Measurements from ENCODE around the gene PDLIM1. TPM values are rescaled to one million over a fixed set of nuclear protein-coding genes. Genes with fewer than 3 reads are reported as not detected.

Gene PDLIM1
- total RNA-seq, 1 experiment from 2014 or later, result 98.1 TPM

DNA sequence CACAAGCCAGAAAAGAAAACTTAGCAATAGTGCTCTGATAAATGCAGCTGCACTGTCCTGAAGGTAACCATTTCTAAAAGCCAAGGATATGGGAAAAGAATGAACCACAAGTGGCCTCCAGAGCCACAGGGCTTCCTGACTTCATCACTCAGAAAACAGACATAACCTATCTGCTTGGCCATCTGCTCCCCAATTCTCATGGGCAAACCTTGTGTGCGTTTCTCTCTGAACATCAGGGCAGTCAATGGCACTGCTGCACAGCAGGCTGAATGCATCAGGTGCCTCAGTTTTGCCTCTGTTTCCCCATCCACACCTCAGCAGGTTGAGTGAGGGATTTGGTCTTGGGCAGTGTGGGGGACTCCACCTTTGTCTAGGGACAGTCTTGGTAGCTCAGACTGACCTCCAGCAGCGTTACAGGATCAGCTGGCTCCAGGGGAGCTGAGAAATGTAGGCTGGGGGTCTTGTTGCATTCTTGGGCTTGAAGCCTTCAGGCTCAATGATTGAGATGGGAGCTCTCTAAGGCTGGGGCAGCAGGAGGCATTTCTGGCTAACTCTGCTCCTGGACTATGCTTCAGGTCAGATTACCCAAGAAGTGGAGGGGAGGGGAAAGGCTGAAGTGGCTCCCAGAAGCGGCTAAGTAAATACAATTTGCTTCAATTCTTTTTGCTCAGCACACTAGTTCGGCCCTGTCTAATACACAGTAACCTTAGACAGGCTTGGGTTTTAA is 23.6 kb upstream of the PDLIM1 start:
- Mint-ChIP-seq H3K27me3 (ENCODE audit: insufficient read depth, unreplicated experiment) (peaks cover 12% of the 10 kb centered on the region), H3K4me3 (ENCODE audit: unreplicated experiment) (no peak overlapping the region)
- CTCF ChIA-PET, result interaction anchor here (1.0 kb wide), 1 partner anchor 61 kb away, joined by 4 read pairs; no protein-coding TSS in a partner anchor

DNA sequence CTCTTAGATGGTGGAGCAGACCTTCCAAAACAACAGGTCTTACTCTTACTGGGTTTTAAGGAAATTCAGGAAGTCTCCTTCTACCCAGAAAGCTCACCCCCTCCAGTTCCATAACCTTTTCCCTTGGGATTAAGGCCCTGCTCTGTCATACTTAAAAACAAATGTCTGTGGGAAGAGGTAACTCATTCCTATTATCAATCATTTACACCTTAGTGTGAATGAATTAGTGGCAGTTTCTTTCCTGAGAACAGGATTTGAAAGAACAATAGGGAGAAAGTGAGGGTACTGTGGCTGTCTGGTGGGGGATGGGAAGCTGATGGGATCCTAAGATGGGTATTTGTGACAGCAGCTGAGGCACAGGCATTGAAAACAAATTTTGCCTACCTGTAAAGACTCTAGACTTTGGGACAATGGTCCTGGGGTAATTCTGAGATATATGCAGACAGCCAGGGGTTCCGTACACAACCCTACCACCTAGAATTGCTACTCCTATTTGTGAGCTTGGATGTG is 22.2 kb upstream of the PDLIM1 start:
- CTCF ChIA-PET, result interaction anchor here (0.7 to 1.0 kb wide), 3 partner anchors 26 to 698 kb away, joined by 3 read pairs; no protein-coding TSS in a partner anchor

More for the DNA sequence above, 23.6 kb upstream of the PDLIM1 start:
- BruUV-seq (replicated peaks), result no TSS peak
- no peak for DNase-seq (ENCODE audit: unreplicated experiment)
- Mint-ChIP-seq H3K9me3 (ENCODE audit: unreplicated experiment) (no peaks in the 10 kb centered on the region), H3K27ac (ENCODE audit: low read depth, unreplicated experiment) (no peak overlapping the region), H3K36me3 (ENCODE audit: insufficient read depth, unreplicated experiment) (no peaks in the 10 kb centered on the region), H3K4me1 (ENCODE audit: insufficient read depth, unreplicated experiment) (peaks cover 12% of the 10 kb centered on the region)
- TF ChIP-seq, protein P1, sequence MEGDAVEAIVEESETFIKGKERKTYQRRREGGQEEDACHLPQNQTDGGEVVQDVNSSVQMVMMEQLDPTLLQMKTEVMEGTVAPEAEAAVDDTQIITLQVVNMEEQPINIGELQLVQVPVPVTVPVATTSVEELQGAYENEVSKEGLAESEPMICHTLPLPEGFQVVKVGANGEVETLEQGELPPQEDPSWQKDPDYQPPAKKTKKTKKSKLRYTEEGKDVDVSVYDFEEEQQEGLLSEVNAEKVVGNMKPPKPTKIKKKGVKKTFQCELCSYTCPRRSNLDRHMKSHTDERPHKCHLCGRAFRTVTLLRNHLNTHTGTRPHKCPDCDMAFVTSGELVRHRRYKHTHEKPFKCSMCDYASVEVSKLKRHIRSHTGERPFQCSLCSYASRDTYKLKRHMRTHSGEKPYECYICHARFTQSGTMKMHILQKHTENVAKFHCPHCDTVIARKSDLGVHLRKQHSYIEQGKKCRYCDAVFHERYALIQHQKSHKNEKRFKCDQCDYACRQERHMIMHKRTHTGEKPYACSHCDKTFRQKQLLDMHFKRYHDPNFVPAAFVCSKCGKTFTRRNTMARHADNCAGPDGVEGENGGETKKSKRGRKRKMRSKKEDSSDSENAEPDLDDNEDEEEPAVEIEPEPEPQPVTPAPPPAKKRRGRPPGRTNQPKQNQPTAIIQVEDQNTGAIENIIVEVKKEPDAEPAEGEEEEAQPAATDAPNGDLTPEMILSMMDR (IDR thresholded peaks at IDR 0.05; ENCODE audit: unreplicated experiment), result no peak
- intact Hi-C loops (cut with micrococcal nuclease), result no loop called here
- POLR2A ChIA-PET, result no interaction called here

GRCh38 chr10:95312257-95312656 is 21.5 kb upstream of the PDLIM1 start:
- CTCF ChIA-PET, result interaction anchor here (1.0 kb wide), 1 partner anchor 27 kb away, joined by 3 read pairs; no protein-coding TSS in a partner anchor
- POLR2A ChIA-PET, result no interaction called here
- peak; percentile 49 for DNase-seq (ENCODE audit: unreplicated experiment)
- Mint-ChIP-seq H3K4me1 (ENCODE audit: insufficient read depth, unreplicated experiment) (peaks cover 27% of the 10 kb centered on the region), H3K36me3 (ENCODE audit: insufficient read depth, unreplicated experiment) (no peaks in the 10 kb centered on the region), H3K27ac (ENCODE audit: low read depth, unreplicated experiment) (no peak overlapping the region), H3K27me3 (ENCODE audit: insufficient read depth, unreplicated experiment) (peaks cover 12% of the 10 kb centered on the region), H3K4me3 (ENCODE audit: unreplicated experiment) (no peak overlapping the region), H3K9me3 (ENCODE audit: unreplicated experiment) (no peaks in the 10 kb centered on the region)
- TF ChIP-seq, protein P1 (IDR thresholded peaks at IDR 0.05; ENCODE audit: unreplicated experiment), result no peak
- no TSS peak for BruUV-seq (replicated peaks)
- intact Hi-C loops (cut with micrococcal nuclease), result no loop called here

More for the DNA sequence above, 22.2 kb upstream of the PDLIM1 start:
- Mint-ChIP-seq H3K4me1 (ENCODE audit: insufficient read depth, unreplicated experiment) (peaks cover 25% of the 10 kb centered on the region), H3K9me3 (ENCODE audit: unreplicated experiment) (no peaks in the 10 kb centered on the region), H3K36me3 (ENCODE audit: insufficient read depth, unreplicated experiment) (no peaks in the 10 kb centered on the region), H3K27me3 (ENCODE audit: insufficient read depth, unreplicated experiment) (peaks cover 12% of the 10 kb centered on the region), H3K4me3 (ENCODE audit: unreplicated experiment) (no peak overlapping the region), H3K27ac (ENCODE audit: low read depth, unreplicated experiment) (no peak overlapping the region)
- TF ChIP-seq, protein P1 (IDR thresholded peaks at IDR 0.05; ENCODE audit: unreplicated experiment), result no peak
- no peak for DNase-seq (ENCODE audit: unreplicated experiment)
- intact Hi-C loops (cut with micrococcal nuclease), result no loop called here
- no TSS peak for BruUV-seq (replicated peaks)
- POLR2A ChIA-PET, result no interaction called here

- DNase-seq (ENCODE audit: unreplicated experiment), result no peak
- H3K27ac Mint-ChIP-seq (ENCODE audit: low read depth, unreplicated experiment), result no peak overlapping the region
- ChIA-PET POLR2A (no interaction called here), CTCF (no interaction called here)
- no TSS peak for BruUV-seq (replicated peaks)
- H3K4me3 Mint-ChIP-seq (ENCODE audit: unreplicated experiment), result no peak overlapping the region
- TF ChIP-seq, protein P1 (IDR thresholded peaks at IDR 0.05; ENCODE audit: unreplicated experiment), result no peak
- H3K27me3 Mint-ChIP-seq (ENCODE audit: insufficient read depth, unreplicated experiment), result peaks cover 12% of the 10 kb centered on the region
- H3K36me3 Mint-ChIP-seq (ENCODE audit: insufficient read depth, unreplicated experiment), result no peaks in the 10 kb centered on the region
- intact Hi-C loops (cut with micrococcal nuclease), result loop anchor here (2.0 to 5.0 kb wide), 4 partner anchors 19 to 63 kb away; partner anchors contain the start of gene PDLIM1
- peaks cover 27% of the 10 kb centered on the region for H3K4me1 Mint-ChIP-seq (ENCODE audit: insufficient read depth, unreplicated experiment)
- H3K9me3 Mint-ChIP-seq (ENCODE audit: unreplicated experiment), result no peaks in the 10 kb centered on the region
Observed at GRCh38 chr10:95309958-95310357, 19.2 kb upstream of the PDLIM1 start.

Measured in MCF 10A (cell line).